ENCODE results near the gene NTM. TPM values are rescaled to one million over a fixed set of nuclear protein-coding genes. Genes with fewer than 3 reads are reported as not detected.

NTM gene
- total RNA-seq, 4 donors from 2014 or later = 1.4 to 2.8 (median 1.7) TPM

DNA sequence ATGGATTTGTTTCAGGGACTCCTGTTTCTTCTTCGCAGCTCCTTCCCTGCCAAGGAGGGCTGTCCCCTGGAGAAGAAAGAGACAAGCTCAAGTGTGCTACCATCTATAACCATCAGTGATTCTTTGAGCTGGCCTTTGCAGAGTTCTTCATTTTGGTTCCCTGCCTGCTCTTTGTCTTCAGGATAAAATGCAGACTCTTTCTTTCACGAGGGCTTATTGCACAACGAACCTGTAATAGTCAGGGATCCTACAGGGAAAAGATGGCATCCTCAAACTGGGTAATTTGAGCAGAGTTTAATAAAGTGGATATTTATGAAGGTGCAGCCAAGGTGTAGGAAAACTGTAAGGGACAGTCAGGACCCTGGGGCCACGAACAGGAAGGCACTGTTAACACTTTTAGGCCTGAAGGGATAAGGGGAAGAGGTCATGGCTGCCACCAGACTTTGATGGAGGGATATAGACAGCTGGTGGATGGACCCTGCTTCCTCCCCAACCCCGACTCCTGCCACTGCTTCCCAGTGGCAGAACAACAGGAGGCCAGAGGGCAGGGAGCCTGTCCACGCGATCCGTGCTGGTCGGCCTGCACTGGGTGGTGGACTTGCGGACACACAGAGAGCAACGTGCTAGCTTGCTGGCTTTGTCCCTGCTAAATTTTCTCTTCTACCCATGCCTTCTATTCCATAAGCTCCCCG lies 767.0 kb downstream of the NTM start:
- H3K4me1 ChIP-seq = no peaks in the 10 kb centered on the region
- H3K9me3 ChIP-seq = no peaks in the 10 kb centered on the region
- DNase-seq = no peak
- no peak overlapping the region for H3K27ac ChIP-seq
- H3K27me3 ChIP-seq = no peaks in the 10 kb centered on the region
- H3K36me3 ChIP-seq = no peaks in the 10 kb centered on the region
- TF ChIP-seq, protein P1, sequence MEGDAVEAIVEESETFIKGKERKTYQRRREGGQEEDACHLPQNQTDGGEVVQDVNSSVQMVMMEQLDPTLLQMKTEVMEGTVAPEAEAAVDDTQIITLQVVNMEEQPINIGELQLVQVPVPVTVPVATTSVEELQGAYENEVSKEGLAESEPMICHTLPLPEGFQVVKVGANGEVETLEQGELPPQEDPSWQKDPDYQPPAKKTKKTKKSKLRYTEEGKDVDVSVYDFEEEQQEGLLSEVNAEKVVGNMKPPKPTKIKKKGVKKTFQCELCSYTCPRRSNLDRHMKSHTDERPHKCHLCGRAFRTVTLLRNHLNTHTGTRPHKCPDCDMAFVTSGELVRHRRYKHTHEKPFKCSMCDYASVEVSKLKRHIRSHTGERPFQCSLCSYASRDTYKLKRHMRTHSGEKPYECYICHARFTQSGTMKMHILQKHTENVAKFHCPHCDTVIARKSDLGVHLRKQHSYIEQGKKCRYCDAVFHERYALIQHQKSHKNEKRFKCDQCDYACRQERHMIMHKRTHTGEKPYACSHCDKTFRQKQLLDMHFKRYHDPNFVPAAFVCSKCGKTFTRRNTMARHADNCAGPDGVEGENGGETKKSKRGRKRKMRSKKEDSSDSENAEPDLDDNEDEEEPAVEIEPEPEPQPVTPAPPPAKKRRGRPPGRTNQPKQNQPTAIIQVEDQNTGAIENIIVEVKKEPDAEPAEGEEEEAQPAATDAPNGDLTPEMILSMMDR (IDR thresholded peaks at IDR 0.05) = no peak
- TF ChIP-seq POLR2A (IDR thresholded peaks at IDR 0.05) = no peak
- H3K4me3 ChIP-seq = no peak overlapping the region

DNA sequence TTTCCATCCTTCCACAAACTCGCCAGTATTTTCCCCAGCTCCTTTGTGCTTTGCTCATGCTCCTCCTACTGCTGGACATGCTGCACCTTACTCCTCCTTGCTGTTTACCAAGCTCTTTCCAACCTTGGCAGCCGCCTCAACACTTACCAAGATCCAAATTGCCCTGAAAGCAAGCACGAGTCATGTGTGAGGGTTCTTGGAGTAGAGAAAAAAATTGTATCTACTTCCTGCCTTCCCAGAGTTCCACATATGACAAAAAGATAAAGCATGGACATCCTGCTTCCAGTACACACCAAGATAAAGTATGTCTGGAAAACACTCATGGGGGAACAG lies 767.5 kb downstream of the NTM start:
- H3K27me3 ChIP-seq = no peaks in the 10 kb centered on the region
- H3K36me3 ChIP-seq = no peaks in the 10 kb centered on the region
- H3K4me3 ChIP-seq = no peak overlapping the region
- H3K27ac ChIP-seq = no peak overlapping the region
- no peaks in the 10 kb centered on the region for H3K9me3 ChIP-seq
- TF ChIP-seq, protein P1 (IDR thresholded peaks at IDR 0.05) = no peak
- no peak for TF ChIP-seq POLR2A (IDR thresholded peaks at IDR 0.05)
- H3K4me1 ChIP-seq = no peaks in the 10 kb centered on the region
- DNase-seq = no peak

DNA sequence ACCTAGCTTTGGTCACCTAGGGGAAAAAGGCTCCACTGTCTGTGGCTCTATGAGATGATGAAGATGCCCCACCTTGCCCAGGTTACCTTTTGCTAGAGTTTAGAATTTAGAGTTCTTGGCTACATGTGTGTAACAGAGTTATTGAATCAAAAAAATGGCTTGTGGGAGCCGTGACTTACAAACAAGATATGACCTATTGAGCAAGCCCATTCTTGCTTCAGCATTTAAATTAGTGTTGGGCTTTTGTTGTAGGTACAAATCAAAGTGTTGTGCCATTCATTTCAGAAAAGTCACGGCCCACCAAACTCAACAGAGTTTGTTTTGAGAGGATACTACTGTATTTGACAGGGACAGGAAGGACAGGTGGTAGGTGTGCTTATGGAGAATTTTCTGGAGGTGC lies 768.8 kb downstream of the NTM start:
- Histone ChIP-seq H3K36me3 (no peaks in the 10 kb centered on the region), H3K4me3 (no peak overlapping the region), H3K9me3 (no peaks in the 10 kb centered on the region), H3K27ac (no peak overlapping the region), H3K27me3 (no peaks in the 10 kb centered on the region), H3K4me1 (no peaks in the 10 kb centered on the region)
- no peak for TF ChIP-seq POLR2A (IDR thresholded peaks at IDR 0.05)
- TF ChIP-seq, protein P1 (IDR thresholded peaks at IDR 0.05) = no peak
- no peak for DNase-seq

GRCh38 chr11:132140056-132140455 lies 769.6 kb downstream of the NTM start:
- H3K27me3 ChIP-seq = no peaks in the 10 kb centered on the region

GRCh38 chr11:132142121-132142520 lies 771.7 kb downstream of the NTM start:
- H3K36me3 ChIP-seq = no peaks in the 10 kb centered on the region
- H3K4me3 ChIP-seq = no peak overlapping the region
- TF ChIP-seq, protein P1 (IDR thresholded peaks at IDR 0.05) = no peak
- TF ChIP-seq POLR2A (IDR thresholded peaks at IDR 0.05) = no peak
- no peaks in the 10 kb centered on the region for H3K9me3 ChIP-seq
- H3K27me3 ChIP-seq = no peaks in the 10 kb centered on the region
- no peak overlapping the region for H3K27ac ChIP-seq
- no peak for DNase-seq
- no peaks in the 10 kb centered on the region for H3K4me1 ChIP-seq

More at GRCh38 chr11:132140056-132140455, 769.6 kb downstream of the NTM start:
- Histone ChIP-seq H3K4me3 (no peak overlapping the region), H3K9me3 (no peaks in the 10 kb centered on the region), H3K4me1 (no peaks in the 10 kb centered on the region), H3K27ac (no peak overlapping the region), H3K36me3 (no peaks in the 10 kb centered on the region)
- TF ChIP-seq, protein P1 (IDR thresholded peaks at IDR 0.05) = no peak
- TF ChIP-seq POLR2A (IDR thresholded peaks at IDR 0.05) = no peak
- no peak for DNase-seq

GRCh38 chr11:132142554-132142953 lies 772.1 kb downstream of the NTM start:
- H3K9me3 ChIP-seq = no peaks in the 10 kb centered on the region
- no peak for DNase-seq
- H3K4me1 ChIP-seq = no peaks in the 10 kb centered on the region
- H3K27ac ChIP-seq = no peak overlapping the region
- TF ChIP-seq, protein P1 (IDR thresholded peaks at IDR 0.05) = no peak
- no peak for TF ChIP-seq POLR2A (IDR thresholded peaks at IDR 0.05)
- no peak overlapping the region for H3K4me3 ChIP-seq
- no peaks in the 10 kb centered on the region for H3K27me3 ChIP-seq
- no peaks in the 10 kb centered on the region for H3K36me3 ChIP-seq

All from Peyer's patch (tissue), 4 donors.